OCI-LY7 (cell line): ENCODE results near the gene TINAGL1. TPM values are rescaled to one million over a fixed set of nuclear protein-coding genes. Genes with fewer than 3 reads are reported as not detected.

Source experiments
- BruUV-seq: library from RNA; stranded (reverse); fragments of 400-500 nt; replicated peaks from 2 replicates; lab custom pipeline; 2021; lab: Mats Ljungman, UMichigan
- CTCF ChIA-PET: fragments of 300-600 bp; sonication (Branson Sonifier 250); formaldehyde crosslinking; loops from one replicate; lab custom pipeline; 2022; ENCODE audit warnings: antibody characterized with exemption; ENCODE audit not compliant: unreplicated experiment; lab: Charles Lee
- POLR2A ChIA-PET: fragments of 300-600 bp; sonication (Branson Sonifier 250); formaldehyde crosslinking; loops from one replicate; lab custom pipeline; 2022; ENCODE audit warnings: antibody characterized with exemption; lab: Charles Lee
- DNase-seq: peaks from one replicate; pipeline ENCODE4 v3.0.0-alpha.2; 2015; ENCODE audit warnings: low spot score
- H2AFZ ChIP-seq: fragments of 200-600 bp; sonication (generic), shearing (Covaris generic); 2 replicates; pipeline ENCODE4 v1.6.1; 2014; ENCODE audit warnings: mild to moderate bottlenecking, antibody characterized with exemption, low read length, moderate library complexity
- H3K27ac ChIP-seq: fragments of 200-600 bp; sonication (generic); 2 replicates; pipeline ENCODE4 v1.5.1; 2014; ENCODE audit warnings: mixed run types, low read depth, mild to moderate bottlenecking, moderate library complexity, low read length, inconsistent platforms; ENCODE audit not compliant: poor library complexity, severe bottlenecking
- H3K36me3 ChIP-seq: fragments of 200-600 bp; sonication (generic); 2 replicates; pipeline ENCODE4 v1.6.1; 2014; ENCODE audit warnings: mild to moderate bottlenecking, antibody characterized with exemption, low read length, moderate library complexity, mixed read lengths; ENCODE audit not compliant: insufficient read depth
- H3K4me1 ChIP-seq: fragments of 200-600 bp; sonication (generic); 2 replicates; pipeline ENCODE4 v1.5.1; 2014; ENCODE audit warnings: mild to moderate bottlenecking, low read length; ENCODE audit not compliant: insufficient read depth, poor library complexity, severe bottlenecking
- H3K4me2 ChIP-seq: fragments of 200-600 bp; sonication (generic); 2 replicates; pipeline ENCODE4 v1.6.1; 2014; ENCODE audit warnings: mild to moderate bottlenecking, low read length
- H3K4me3 ChIP-seq: fragments of 200-600 bp; sonication (generic); 2 replicates; pipeline ENCODE4 v1.5.1; 2014; ENCODE audit warnings: mild to moderate bottlenecking, low read depth, low read length; ENCODE audit not compliant: poor library complexity, severe bottlenecking
- H3K79me2 ChIP-seq: fragments of 200-600 bp; sonication (generic); 2 replicates; pipeline ENCODE4 v1.6.1; 2016; ENCODE audit warnings: low read depth, mild to moderate bottlenecking, low read length, moderate library complexity, mixed read lengths; ENCODE audit not compliant: insufficient read depth
- H3K9me2 ChIP-seq: fragments of 200-600 bp; sonication (generic); 2 replicates; pipeline ENCODE4 v1.6.1; 2016; ENCODE audit warnings: mild to moderate bottlenecking, low read length, mixed read lengths; ENCODE audit not compliant: insufficient read depth
- H3K9me3 ChIP-seq: fragments of 200-600 bp; sonication (generic); 2 replicates; pipeline ENCODE4 v1.6.1; 2014; ENCODE audit warnings: mild to moderate bottlenecking, mixed run types, low read length, mixed read lengths
- H4K20me1 ChIP-seq: fragments of 200-600 bp; sonication (generic); 2 replicates; pipeline ENCODE4 v1.6.1; 2014; ENCODE audit warnings: mild to moderate bottlenecking, antibody characterized with exemption, low read length, moderate library complexity, mixed read lengths; ENCODE audit not compliant: insufficient read depth
- EZH2phosphoT487 ChIP-seq: fragments of 200-600 bp; sonication (generic); IDR thresholded peaks from 2 replicates; pipeline ENCODE4 v1.6.1; 2018; ENCODE audit warnings: low read depth, borderline replicate concordance, mild to moderate bottlenecking, mixed run types, antibody characterized with exemption, low read length, moderate library complexity, mixed read lengths
- intact Hi-C: fragments of 100-400 bp; cut with micrococcal nuclease; formaldehyde crosslinking; loops from one replicate; pipeline ENCODE4 v1.10.0; 2022; ENCODE audit not compliant: unreplicated experiment
- total RNA-seq, 2 experiments: library from RNA; depleted of rRNA in 1 of 2; stranded (reverse); fragments of >200 nt in 1 of 2; shearing (Covaris generic) in 1 of 2; gene quantifications; 2 replicates each; pipeline ENCODE4 v1.2.3, GENCODE V29; 2014 to 2022
- TF ChIP-seq, protein P1 (sequence below): fragments of 200-600 bp; sonication (generic); conservative IDR thresholded peaks from 2 replicates; pipeline ENCODE4 v1.5.1; 2014; ENCODE audit warnings: mild to moderate bottlenecking, antibody characterized with exemption, low read length, moderate library complexity, mixed read lengths

The TINAGL1 gene
- total RNA-seq, 2 experiments from 2014 or later: 0.17 TPM; not detected in 1

DNA sequence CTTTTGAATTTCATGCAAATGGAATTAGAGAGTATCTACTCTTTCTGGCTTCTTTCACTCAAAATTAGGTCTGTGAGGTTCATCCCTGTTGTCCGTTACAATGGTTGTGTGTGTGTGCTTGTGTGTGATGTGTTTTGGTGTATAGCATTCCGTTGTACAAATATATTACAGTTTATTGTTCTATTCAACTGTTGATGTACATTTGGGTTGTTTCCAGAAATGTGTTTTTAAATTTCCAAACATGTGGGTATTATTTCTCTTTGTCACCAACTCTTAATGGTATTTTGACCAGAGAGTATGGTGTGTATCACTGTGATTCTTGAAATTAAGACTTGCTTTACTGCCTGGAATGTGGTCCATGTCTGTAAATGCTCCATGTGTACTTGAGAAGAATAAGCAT, 24.3 kb downstream of the TINAGL1 start:
- Histone ChIP-seq H3K4me2 (no peak overlapping the region), H3K4me3 (no peak overlapping the region), H4K20me1 (no peaks in the 10 kb centered on the region), H3K27ac (no peak overlapping the region), H3K79me2 (no peaks in the 10 kb centered on the region), H3K9me3 (no peaks in the 10 kb centered on the region), H3K4me1 (peaks cover 1% of the 10 kb centered on the region), H3K36me3 (no peaks in the 10 kb centered on the region), H3K9me2 (no peaks in the 10 kb centered on the region), H2AFZ (no peak overlapping the region)
- intact Hi-C loops: no loop called here
- CTCF ChIA-PET: no interaction called here
- no peak for DNase-seq
- TF ChIP-seq EZH2phosphoT487: no peak
- TF ChIP-seq, protein P1, sequence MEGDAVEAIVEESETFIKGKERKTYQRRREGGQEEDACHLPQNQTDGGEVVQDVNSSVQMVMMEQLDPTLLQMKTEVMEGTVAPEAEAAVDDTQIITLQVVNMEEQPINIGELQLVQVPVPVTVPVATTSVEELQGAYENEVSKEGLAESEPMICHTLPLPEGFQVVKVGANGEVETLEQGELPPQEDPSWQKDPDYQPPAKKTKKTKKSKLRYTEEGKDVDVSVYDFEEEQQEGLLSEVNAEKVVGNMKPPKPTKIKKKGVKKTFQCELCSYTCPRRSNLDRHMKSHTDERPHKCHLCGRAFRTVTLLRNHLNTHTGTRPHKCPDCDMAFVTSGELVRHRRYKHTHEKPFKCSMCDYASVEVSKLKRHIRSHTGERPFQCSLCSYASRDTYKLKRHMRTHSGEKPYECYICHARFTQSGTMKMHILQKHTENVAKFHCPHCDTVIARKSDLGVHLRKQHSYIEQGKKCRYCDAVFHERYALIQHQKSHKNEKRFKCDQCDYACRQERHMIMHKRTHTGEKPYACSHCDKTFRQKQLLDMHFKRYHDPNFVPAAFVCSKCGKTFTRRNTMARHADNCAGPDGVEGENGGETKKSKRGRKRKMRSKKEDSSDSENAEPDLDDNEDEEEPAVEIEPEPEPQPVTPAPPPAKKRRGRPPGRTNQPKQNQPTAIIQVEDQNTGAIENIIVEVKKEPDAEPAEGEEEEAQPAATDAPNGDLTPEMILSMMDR: no peak
- POLR2A ChIA-PET: interaction anchor here (0.8 kb wide), 1 partner anchor 23 kb away, joined by 4 read pairs; no protein-coding TSS in a partner anchor
- no TSS peak for BruUV-seq

DNA sequence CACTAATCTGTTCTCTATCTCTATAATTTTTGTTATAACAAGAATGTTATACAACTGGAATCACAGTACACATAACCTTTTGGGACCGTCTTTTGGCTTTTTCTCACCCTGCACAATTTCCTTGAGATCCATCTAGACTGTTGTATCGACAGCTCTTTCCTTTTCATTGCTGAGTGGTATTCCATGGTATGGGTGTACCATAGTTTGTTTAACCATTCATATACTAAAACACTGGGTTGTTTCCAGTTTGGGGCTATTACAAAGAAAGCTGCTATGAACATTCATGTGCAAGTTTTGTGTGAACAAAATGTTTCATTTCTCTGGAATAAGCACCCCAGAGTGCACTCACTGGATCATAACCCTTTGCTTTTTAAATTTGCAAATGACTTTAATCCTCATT, 25.8 kb downstream of the TINAGL1 start:
- Histone ChIP-seq H3K36me3 (no peaks in the 10 kb centered on the region), H3K4me1 (peaks cover 10% of the 10 kb centered on the region), H3K4me2 (no peak overlapping the region), H4K20me1 (no peaks in the 10 kb centered on the region), H2AFZ (no peak overlapping the region), H3K79me2 (no peaks in the 10 kb centered on the region), H3K9me3 (no peaks in the 10 kb centered on the region), H3K27ac (no peak overlapping the region), H3K4me3 (no peak overlapping the region), H3K9me2 (no peaks in the 10 kb centered on the region)
- CTCF ChIA-PET: no interaction called here
- TF ChIP-seq, protein P1: no peak
- no peak for TF ChIP-seq EZH2phosphoT487
- BruUV-seq: no TSS peak
- POLR2A ChIA-PET: interaction anchor here (0.7 kb wide), 1 partner anchor 40 kb away, joined by 3 read pairs; no protein-coding TSS in a partner anchor
- intact Hi-C loops: no loop called here
- no peak for DNase-seq

DNA sequence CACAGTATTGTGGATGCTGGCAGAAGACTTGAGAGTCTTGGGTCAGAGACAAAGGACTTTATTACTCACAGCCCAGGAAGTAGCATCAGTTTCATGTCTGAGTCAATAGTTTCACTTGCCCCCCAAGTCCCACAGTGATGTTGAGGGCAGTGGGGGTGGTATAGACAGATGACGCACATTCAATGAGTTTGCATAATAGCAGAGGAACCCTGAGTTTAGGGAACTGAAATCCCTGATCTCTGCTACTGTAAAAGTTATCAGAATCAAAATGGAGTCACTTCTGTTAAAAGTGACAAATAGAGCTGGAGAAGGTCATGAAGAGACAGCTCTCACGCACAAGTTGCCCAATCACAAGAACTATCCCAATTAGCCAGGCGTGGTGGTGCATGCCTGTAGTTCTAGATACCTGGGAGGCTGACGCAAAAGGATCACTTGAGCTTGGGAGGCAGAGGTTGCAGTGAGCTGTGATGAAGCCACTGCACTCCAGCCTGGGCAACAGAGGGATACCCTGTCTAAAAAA, 29.7 kb downstream of the TINAGL1 start:
- no peak overlapping the region for H3K4me3 ChIP-seq
- H3K9me2 ChIP-seq: no peaks in the 10 kb centered on the region
- H2AFZ ChIP-seq: peak overlapping the region; percentile 52; the same call in 1 of the 2 replicates
- intact Hi-C loops: no loop called here
- no peaks in the 10 kb centered on the region for H3K79me2 ChIP-seq
- H3K9me3 ChIP-seq: no peaks in the 10 kb centered on the region
- DNase-seq: peak; percentile 55
- CTCF ChIA-PET: interaction anchor here (1.4 kb wide), 1 partner anchor 13 kb away, joined by 3 read pairs; no protein-coding TSS in a partner anchor
- H3K27ac ChIP-seq: no peak overlapping the region
- H4K20me1 ChIP-seq: no peaks in the 10 kb centered on the region
- POLR2A ChIA-PET: interaction anchor here (0.7 kb wide), 1 partner anchor 226 kb away, joined by 3 read pairs; no protein-coding TSS in a partner anchor
- H3K36me3 ChIP-seq: no peaks in the 10 kb centered on the region
- H3K4me1 ChIP-seq: peaks cover 10% of the 10 kb centered on the region
- peak overlapping the region; percentile 25 for H3K4me2 ChIP-seq
- no TSS peak for BruUV-seq
- TF ChIP-seq, protein P1: no peak
- no peak for TF ChIP-seq EZH2phosphoT487
